K562 (cell line): ENCODE data around the gene CNOT2. TPM values are rescaled to one million over a fixed set of nuclear protein-coding genes. Genes with fewer than 3 reads are reported as not detected.
A peak's percentile ranks its signal among the peaks of the same experiment; 100 is the strongest.

ENCODE experiments used
- ATAC-seq: fragments of 200-7000 bp; cut with Tn5 transposase; 3 replicates; pipeline ENCODE4 v1.9.1; 2020; ENCODE audit warnings: moderate library complexity
- BruUV-seq: library from RNA; stranded (reverse); fragments of 400-500 nt; replicated peaks from 2 replicates; lab custom pipeline; 2021; lab: Mats Ljungman, UMichigan
- CTCF ChIA-PET: fragments of 300-600 bp; formaldehyde crosslinking; extraction: SDS; loops from one replicate; lab custom pipeline; 2021; ENCODE audit warnings: low intra/inter-chr PET ratio; lab: Yijun Ruan, JAX
- POLR2A ChIA-PET: fragments of 300-600, 350-650 bp; sonication (Branson Sonifier 250); formaldehyde crosslinking; extraction: SDS; loops from one replicate; lab custom pipeline; 2021; ENCODE audit warnings: antibody characterized with exemption, inconsistent platforms; lab: Yijun Ruan, JAX
- DNase-seq, 4 experiments: peaks; one replicate each; pipeline versions ENCODE4 v3.0.0 to v3.0.0-alpha.2; 2011 to 2018; ENCODE audit warnings: low spot score in 3 of 4, mixed read lengths in 3 of 4; ENCODE audit errors: extremely low read depth in 1 of 4
- FAIRE-seq: peaks from 2 replicates; lab custom pipeline; 2011; peaks lifted over from hg19 to GRCh38; lab: Jason Lieb, UNC
- H2AFZ ChIP-seq: 2 replicates; pipeline ENCODE4 v1.6.0; 2011; ENCODE audit warnings: low read depth, low read length, control low read depth, inconsistent platforms
- H3K27ac ChIP-seq: fragments of 200-600 bp; 3 replicates; pipeline ENCODE4 v1.8.0; 2011; ENCODE audit warnings: low read depth, mild to moderate bottlenecking, control low read depth, inconsistent platforms, low read length, moderate library complexity, mixed read lengths; ENCODE audit errors: extremely low read depth
- H3K27me3 ChIP-seq, 2 experiments: fragments of 300-600 bp in 1 of 2; 2 replicates in 1 of 2; 3 replicates in 1 of 2; pipeline versions ENCODE4 v1.6.0 to v1.8.0; 2011; ENCODE audit warnings: inconsistent platforms in 2 of 2, low read length in 2 of 2, mild to moderate bottlenecking in 1 of 2, mixed read lengths in 1 of 2, moderate library complexity in 1 of 2; ENCODE audit not compliant: control insufficient read depth in 2 of 2, insufficient read depth in 2 of 2
- H3K36me3 ChIP-seq: fragments of 300-600 bp; 3 replicates; pipeline ENCODE4 v1.8.0; 2011; ENCODE audit warnings: mild to moderate bottlenecking, low read length, inconsistent platforms; ENCODE audit not compliant: control insufficient read depth, insufficient read depth
- H3K4me1 ChIP-seq, 2 experiments: fragments of 200-600 bp in 1 of 2; replicated peaks in 1 of 2; 2 replicates in 1 of 2; 3 replicates in 1 of 2; pipeline versions ENCODE4 v1.5.1 to v1.8.0; 2011; ENCODE audit warnings: inconsistent platforms in 2 of 2, low read length in 2 of 2, mild to moderate bottlenecking in 1 of 2, mixed read lengths in 1 of 2, moderate library complexity in 1 of 2; ENCODE audit not compliant: control insufficient read depth in 2 of 2, insufficient read depth in 2 of 2
- H3K4me2 ChIP-seq: 2 replicates; pipeline ENCODE4 v1.6.1; 2011; ENCODE audit warnings: low read length, control low read depth, inconsistent platforms, mixed read lengths; ENCODE audit not compliant: insufficient read depth
- H3K4me3 ChIP-seq: fragments of 200-600 bp; sonication (generic), shearing (Covaris generic); 2 replicates; pipeline ENCODE4 v1.5.1; 2016; ENCODE audit warnings: control low read depth, inconsistent platforms
- H3K79me2 ChIP-seq: fragments of 200-600 bp; 3 replicates; pipeline ENCODE4 v1.8.0; 2011; ENCODE audit warnings: low read length, inconsistent platforms; ENCODE audit not compliant: control insufficient read depth, insufficient read depth
- H3K9ac ChIP-seq, 2 experiments: 2 replicates each; pipeline versions ENCODE4 v1.6.0 to v1.6.1; 2011; ENCODE audit warnings: low read depth in 2 of 2, low read length in 2 of 2, control low read depth in 1 of 2, inconsistent platforms in 1 of 2, mild to moderate bottlenecking in 1 of 2, mixed read lengths in 1 of 2; ENCODE audit not compliant: insufficient read depth in 1 of 2
- H3K9me1 ChIP-seq: one replicate; pipeline ENCODE4 v1.6.0; 2011; ENCODE audit warnings: inconsistent platforms, mild to moderate bottlenecking, low read length, moderate library complexity; ENCODE audit not compliant: control insufficient read depth, insufficient read depth
- H3K9me3 ChIP-seq: replicated peaks from 2 replicates; pipeline ENCODE4 v1.5.1; 2011; ENCODE audit warnings: low read depth, low read length, inconsistent platforms; ENCODE audit not compliant: control insufficient read depth, insufficient read depth
- H4K20me1 ChIP-seq: replicated peaks from 2 replicates; pipeline ENCODE4 v1.6.1; 2011; ENCODE audit warnings: low read length, inconsistent platforms, mixed read lengths; ENCODE audit not compliant: control insufficient read depth, insufficient read depth
- BCOR ChIP-seq: fragments of 450-650 bp; IDR thresholded peaks from 2 replicates; pipeline ENCODE4 v1.6.1; 2016
- CGGBP1 ChIP-seq: fragments of 250-450 bp; sonication (Bioruptor Pico); IDR thresholded peaks from 2 replicates; pipeline ENCODE4 v1.9.0; 2021; ENCODE audit warnings: mild to moderate bottlenecking
- CSDE1 ChIP-seq, 2 experiments: fragments of 450-650 bp; IDR thresholded peaks; 2 replicates each; pipeline ENCODE4 v1.6.1; 2016; ENCODE audit warnings: mild to moderate bottlenecking in 1 of 2
- GTF2A2 ChIP-seq: IDR thresholded peaks from 2 replicates; pipeline ENCODE4 v1.6.1; 2016; ENCODE audit warnings: mild to moderate bottlenecking, missing genetic modification characterization, missing compliant biosample characterization
- KDM2B ChIP-seq: fragments of 250-450 bp; sonication (Bioruptor Pico); IDR thresholded peaks from 2 replicates; pipeline ENCODE4 v1.8.0; 2021; ENCODE audit warnings: mild to moderate bottlenecking, moderate library complexity
- MCM5 ChIP-seq: fragments of 450-650 bp; IDR thresholded peaks from 2 replicates; pipeline ENCODE4 v1.6.1; 2016; ENCODE audit warnings: low read depth
- NR2C1 ChIP-seq, 2 experiments: fragments of 450-650 bp; IDR thresholded peaks; 2 replicates each; pipeline ENCODE4 v1.6.1; 2017; ENCODE audit warnings: mild to moderate bottlenecking in 2 of 2, antibody characterized with exemption in 1 of 2, inconsistent platforms in 1 of 2, missing compliant biosample characterization in 1 of 2, missing genetic modification characterization in 1 of 2
- RBFOX2 ChIP-seq: fragments of 200-400 bp; formaldehyde crosslinking; IDR thresholded peaks from 2 replicates; pipeline ENCODE4 v1.6.1; 2017; ENCODE audit warnings: low read depth, mild to moderate bottlenecking, low read length, moderate library complexity
- XRCC3 ChIP-seq: fragments of 450-650 bp; IDR thresholded peaks from 2 replicates; pipeline ENCODE4 v1.6.1; 2017; ENCODE audit warnings: mild to moderate bottlenecking, moderate library complexity
- ZBTB34 ChIP-seq: fragments of 250-450 bp; sonication (Bioruptor Pico); IDR thresholded peaks from 2 replicates; pipeline ENCODE4 v1.8.0; 2021; ENCODE audit warnings: mild to moderate bottlenecking, moderate library complexity
- ZNF311 ChIP-seq: fragments of 250-450 bp; sonication (Bioruptor Pico); IDR thresholded peaks from 2 replicates; pipeline ENCODE4 v1.4.0; 2020; ENCODE audit warnings: mild to moderate bottlenecking, moderate library complexity
- ZNF384 ChIP-seq: IDR thresholded peaks from 2 replicates; pipeline ENCODE4 v1.6.1; 2012; ENCODE audit warnings: low read depth, low read length, improper control_type of control experiment
- ZNF609 ChIP-seq: sonication (generic); formaldehyde crosslinking; IDR thresholded peaks from 2 replicates; pipeline ENCODE4 v1.8.1; 2023; ENCODE audit warnings: missing genetic modification reagents, mild to moderate bottlenecking, borderline replicate concordance
- ZNF77 ChIP-seq: fragments of 250-450 bp; sonication (Bioruptor Pico); IDR thresholded peaks from 2 replicates; pipeline ENCODE4 v1.5.0; 2020
- WGBS: fragments of 100-300 bp; shearing (Covaris generic); methylation state at CpG from one replicate; pipeline ENCODE4 v1.1.6; 2016; ENCODE audit warnings: low coverage, mixed read lengths; ENCODE audit not compliant: insufficient coverage; ENCODE audit errors: missing lambda C conversion rate; 5-methylcytosine and 5-hydroxymethylcytosine counted together
- in situ Hi-C: fragments of 300-500 bp; cut with MboI; formaldehyde crosslinking; loops from 4 replicates; pipeline ENCODE4 v1.15.0; 2018; ENCODE audit warnings: inconsistent platforms, mixed read lengths
- intact Hi-C: fragments of 100-400 bp; cut with micrococcal nuclease; formaldehyde crosslinking; loops from 2 replicates; pipeline ENCODE4 v1.14.2; 2022
- polyA plus RNA-seq, 8 experiments: library from polyadenylated mRNA; depleted of rRNA in 4 of 8; stranded (reverse) in 5 of 8; unstranded in 3 of 8; fragments of >200 nt; fragmentation: Nextera tagmentation in 2 of 8; fragmentation: Illumina TruSeq in 1 of 8; extraction: Ambion mirVana in 2 of 8; extraction: Trizol in 1 of 8; gene quantifications; 2 replicates each; pipeline versions ENCODE4 v1.2.1 to v1.2.3, GENCODE V29; 2011 to 2014; ENCODE audit warnings: inconsistent platforms in 1 of 8, missing spikeins in 1 of 8
- total RNA-seq, 7 experiments: library from RNA; depleted of rRNA in 6 of 7; stranded (reverse); fragments of >200 nt in 6 of 7; fragmentation: Illumina TruSeq in 2 of 7; extraction: Trizol in 2 of 7; gene quantifications; 2 replicates each; pipeline versions ENCODE4 v1.2.1 to v1.2.3, GENCODE V29; 2011 to 2021; ENCODE audit warnings: low replicate concordance in 1 of 7
- TF ChIP-seq, protein P1 (sequence below): fragments of 250-450 bp; sonication (Bioruptor Pico); IDR thresholded peaks from 2 replicates; pipeline ENCODE4 v1.8.0; 2021; ENCODE audit warnings: moderate library complexity, mild to moderate bottlenecking, inconsistent platforms

CNOT2 gene
- total and polyA plus RNA-seq, 9 of the 15 experiments (the other 6 are each of a cell fraction or from before 2014, with no cell fraction given) = 43.6 to 119 (median 84.4) TPM

- H3K9me1 ChIP-seq = no peaks in the 10 kb centered on the region
- FAIRE-seq (peak; percentile 35), DNase-seq (peak; percentile 80 to 88 (median 84)), ATAC-seq (peak; percentile 84)
- peak overlapping the region; percentile 99 for H2AFZ ChIP-seq
- peaks cover 8% of the 10 kb centered on the region; the same call in 1 of the 2 replicates for H4K20me1 ChIP-seq
- peaks cover 49% of the 10 kb centered on the region for H3K36me3 ChIP-seq
- in situ Hi-C loops = no loop called here
- H3K4me3 ChIP-seq = peak overlapping the region; percentile 87
- no TSS peak for BruUV-seq
- intact Hi-C loops = loop anchor here (10.0 kb wide), 1 partner anchor 121 kb away; the partner anchor contains the start of gene KCNMB4
- H3K27ac ChIP-seq = peak overlapping the region; percentile 100
- ChIA-PET CTCF (no interaction called here), POLR2A (interaction anchor here (0.6 to 1.6 kb wide), 7 partner anchors 18 to 1526 kb away, joined by 3 to 4 read pairs (median 3); no protein-coding TSS in a partner anchor)
- H3K9ac ChIP-seq = peak overlapping the region; percentile 95 to 96
- no peaks in the 10 kb centered on the region for H3K9me3 ChIP-seq
- H3K4me1 ChIP-seq = peaks cover 6 to 18% of the 10 kb centered on the region in 2 experiments; a peak in 4 of 5 replicates
- WGBS = under 1% methylated on average over 34 of the region's 70 CpGs
- H3K27me3 ChIP-seq = no peaks in the 10 kb centered on the region
- peaks cover 86% of the 10 kb centered on the region for H3K79me2 ChIP-seq
- peak overlapping the region; percentile 90 for H3K4me2 ChIP-seq
- TF ChIP-seq XRCC3 (no peak), KDM2B (no peak), BCOR (0 out of 2 replicates have a peak, but pooled peaks have one; percentile 15), CGGBP1 (CRISPR knock-in tag) (no peak), ZNF609 (CRISPR knock-in tag) (no peak), ZNF77 (no peak), NR2C1 (IDR thresholded peaks at IDR 0.05) (0 out of 2 replicates have a peak, but pooled peaks have one; percentile 24), NR2C1 (tag; IDR thresholded peaks at IDR 0.05) (no peak), MCM5 (no peak), RBFOX2 (peak; percentile 84), ZNF311 (no peak), ZNF384 (no peak), ZBTB34 (no peak), CSDE1 (IDR thresholded peaks at IDR 0.05) (no peak), GTF2A2 (tag) (no peak)
- TF ChIP-seq, protein P1, sequence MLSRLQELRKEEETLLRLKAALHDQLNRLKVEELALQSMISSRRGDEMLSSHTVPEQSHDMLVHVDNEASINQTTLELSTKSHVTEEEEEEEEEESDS (CRISPR knock-in tag) = no peak
These were observed 508 bp downstream of the CNOT2 start for GRCh38 chr12:70243510-70244371.
